Upper lobe of right lung (tissue), 1 donor: ENCODE measurements around the gene INSRR. TPM values are rescaled to one million over a fixed set of nuclear protein-coding genes. Genes with fewer than 3 reads are reported as not detected.

Source experiments
- ATAC-seq: fragments of 200-7000 bp; cut with Tn5 transposase; one replicate; pipeline ENCODE4 v1.9.1; 2020; ENCODE audit warnings: mild to moderate bottlenecking, moderate library complexity
- DNase-seq: peaks from one replicate; pipeline ENCODE4 v3.0.0-alpha.2; 2020
- H3K27ac ChIP-seq: fragments of 200-600 bp; one replicate; pipeline ENCODE4 v1.8.0; 2022
- H3K27me3 ChIP-seq: fragments of 200-600 bp; one replicate; pipeline ENCODE4 v1.8.0; 2022; ENCODE audit warnings: mild to moderate bottlenecking
- H3K36me3 ChIP-seq: fragments of 200-600 bp; one replicate; pipeline ENCODE4 v1.8.0; 2022
- H3K4me1 ChIP-seq: fragments of 200-600 bp; one replicate; pipeline ENCODE4 v1.8.0; 2022
- H3K4me3 ChIP-seq: fragments of 200-600 bp; one replicate; pipeline ENCODE4 v1.8.0; 2022; ENCODE audit warnings: mild to moderate bottlenecking
- H3K9me3 ChIP-seq: fragments of 200-600 bp; one replicate; pipeline ENCODE4 v1.8.0; 2022
- intact Hi-C: fragments of 100-400 bp; cut with DNase I; formaldehyde crosslinking; loops from one replicate; pipeline ENCODE4 v1.11.0; 2022
- total RNA-seq: library from RNA; stranded (reverse); fragmentation: NEBNext Ultra II Directional; extraction: Animal tissue kit (Norgen Biotek cat#: 25700); gene quantifications from one replicate; pipeline ENCODE4 v1.2.1, GENCODE V29; 2021
- TF ChIP-seq, protein P1 (sequence below): fragments of 200-600 bp; IDR thresholded peaks from one replicate; pipeline ENCODE4 v1.8.0; 2022; ENCODE audit warnings: antibody characterized with exemption
- donor health status: DM: no; HTN: yes; CAD: no; lungs with severe emphysema.

Gene INSRR
- total RNA-seq, 1 donor from 2014 or later = not detected

DNA sequence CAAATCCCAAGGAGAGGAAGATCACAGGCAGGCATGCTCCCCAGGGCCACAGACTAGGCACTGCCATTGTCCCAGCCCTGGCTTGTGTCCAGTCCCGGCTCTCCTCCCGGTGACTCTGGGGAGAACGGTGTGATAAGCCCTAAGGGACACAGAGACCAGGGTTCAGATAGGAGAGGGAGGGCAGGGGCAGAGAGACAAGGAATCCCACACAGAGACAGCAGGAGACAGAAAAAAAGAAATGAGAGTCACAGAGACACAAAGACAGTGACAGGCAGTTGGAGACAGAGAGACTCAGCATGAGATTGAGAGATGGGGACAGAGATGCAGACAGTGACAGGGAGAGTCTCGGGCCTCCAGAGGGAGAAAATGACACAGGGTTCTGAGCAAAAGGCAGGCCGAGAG lies 361 bp downstream of the INSRR start:
- intact Hi-C loops = no loop called here
- TF ChIP-seq, protein P1, sequence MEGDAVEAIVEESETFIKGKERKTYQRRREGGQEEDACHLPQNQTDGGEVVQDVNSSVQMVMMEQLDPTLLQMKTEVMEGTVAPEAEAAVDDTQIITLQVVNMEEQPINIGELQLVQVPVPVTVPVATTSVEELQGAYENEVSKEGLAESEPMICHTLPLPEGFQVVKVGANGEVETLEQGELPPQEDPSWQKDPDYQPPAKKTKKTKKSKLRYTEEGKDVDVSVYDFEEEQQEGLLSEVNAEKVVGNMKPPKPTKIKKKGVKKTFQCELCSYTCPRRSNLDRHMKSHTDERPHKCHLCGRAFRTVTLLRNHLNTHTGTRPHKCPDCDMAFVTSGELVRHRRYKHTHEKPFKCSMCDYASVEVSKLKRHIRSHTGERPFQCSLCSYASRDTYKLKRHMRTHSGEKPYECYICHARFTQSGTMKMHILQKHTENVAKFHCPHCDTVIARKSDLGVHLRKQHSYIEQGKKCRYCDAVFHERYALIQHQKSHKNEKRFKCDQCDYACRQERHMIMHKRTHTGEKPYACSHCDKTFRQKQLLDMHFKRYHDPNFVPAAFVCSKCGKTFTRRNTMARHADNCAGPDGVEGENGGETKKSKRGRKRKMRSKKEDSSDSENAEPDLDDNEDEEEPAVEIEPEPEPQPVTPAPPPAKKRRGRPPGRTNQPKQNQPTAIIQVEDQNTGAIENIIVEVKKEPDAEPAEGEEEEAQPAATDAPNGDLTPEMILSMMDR = no peak
- no peaks in the 10 kb centered on the region for H3K9me3 ChIP-seq
- H3K27me3 ChIP-seq = peaks cover 61% of the 10 kb centered on the region
- peak overlapping the region; percentile 10 for H3K4me3 ChIP-seq
- no peaks in the 10 kb centered on the region for H3K36me3 ChIP-seq
- ATAC-seq = no peak
- no peak for DNase-seq
- H3K4me1 ChIP-seq = peaks cover 26% of the 10 kb centered on the region
- no peak overlapping the region for H3K27ac ChIP-seq

DNA sequence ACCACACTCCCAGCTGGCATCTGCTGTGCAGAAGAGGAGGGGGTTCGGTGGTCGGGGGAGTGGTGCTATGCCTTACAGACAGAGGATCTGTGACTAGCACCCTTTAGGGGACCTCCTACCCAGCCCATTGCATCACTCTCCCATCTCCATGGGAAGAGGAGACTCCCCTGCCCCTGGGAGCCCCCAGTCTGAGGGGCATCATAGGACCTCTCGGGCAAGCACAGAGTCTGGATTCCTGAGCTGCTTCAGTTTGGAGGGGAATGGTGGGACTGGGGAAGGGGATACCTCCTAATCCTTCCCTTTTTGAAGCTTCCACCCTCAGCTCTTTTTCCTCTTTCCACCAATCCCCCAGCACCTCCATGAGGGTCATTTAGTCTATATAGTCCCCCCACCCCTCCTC lies 1.4 kb downstream of the INSRR start:
- intact Hi-C loops = no loop called here
- Histone ChIP-seq H3K36me3 (no peaks in the 10 kb centered on the region), H3K27me3 (peaks cover 55% of the 10 kb centered on the region), H3K9me3 (no peaks in the 10 kb centered on the region), H3K4me3 (no peak overlapping the region), H3K27ac (no peak overlapping the region), H3K4me1 (peaks cover 26% of the 10 kb centered on the region)
- TF ChIP-seq, protein P1 = no peak
- ATAC-seq (no peak), DNase-seq (no peak)

DNA sequence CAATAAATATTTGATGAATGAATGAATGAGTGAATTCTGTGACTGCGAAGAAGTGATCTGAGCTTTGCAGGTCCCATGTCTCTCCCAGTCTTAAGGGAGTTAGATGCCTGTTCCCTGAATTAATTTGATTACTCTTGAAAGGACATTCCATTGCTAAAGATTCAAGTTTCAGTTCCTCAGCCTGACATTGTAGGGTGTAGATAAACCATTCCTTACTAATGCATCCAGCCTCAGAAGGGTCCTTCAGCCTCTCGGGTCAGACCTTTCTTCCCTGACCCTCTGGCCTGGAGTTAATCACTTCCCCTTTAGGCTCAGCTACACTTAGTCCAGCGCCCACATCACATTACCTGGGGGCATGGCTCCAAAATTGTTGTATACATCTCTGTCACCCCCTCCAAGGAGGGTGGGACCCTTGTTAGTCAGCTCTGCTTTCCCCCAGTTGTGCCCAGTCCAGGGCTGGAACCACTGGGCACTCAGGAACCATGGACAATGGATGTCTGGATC lies 2.6 kb downstream of the INSRR start:
- intact Hi-C loops = no loop called here
- TF ChIP-seq, protein P1 = no peak
- ATAC-seq = no peak
- H3K36me3 ChIP-seq = no peaks in the 10 kb centered on the region
- no peak overlapping the region for H3K4me3 ChIP-seq
- H3K9me3 ChIP-seq = no peaks in the 10 kb centered on the region
- no peak for DNase-seq
- H3K27me3 ChIP-seq = peaks cover 45% of the 10 kb centered on the region
- peaks cover 30% of the 10 kb centered on the region for H3K4me1 ChIP-seq
- no peak overlapping the region for H3K27ac ChIP-seq

DNA sequence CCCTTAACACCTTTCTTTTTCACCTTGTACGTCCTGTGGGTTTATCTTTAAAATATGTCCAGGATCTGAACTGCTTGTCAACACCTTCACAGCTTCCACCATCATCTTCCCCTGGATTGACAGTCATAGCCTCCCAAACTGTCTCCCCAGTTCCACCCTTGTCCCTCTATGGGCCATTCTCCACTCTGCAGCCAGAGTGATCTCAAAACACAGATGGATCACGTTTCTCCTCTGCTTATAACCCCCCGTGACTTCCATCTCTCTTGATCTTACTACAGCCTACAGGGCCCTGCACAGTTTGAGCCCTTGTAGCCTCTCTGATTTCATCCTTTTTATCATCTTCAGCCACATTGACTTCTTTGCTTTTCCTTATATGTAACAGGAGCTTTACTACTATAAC lies 4.3 kb downstream of the INSRR start:
- Histone ChIP-seq H3K4me1 (peaks cover 13% of the 10 kb centered on the region), H3K9me3 (no peaks in the 10 kb centered on the region), H3K36me3 (no peaks in the 10 kb centered on the region), H3K27me3 (peaks cover 35% of the 10 kb centered on the region), H3K4me3 (no peak overlapping the region), H3K27ac (no peak overlapping the region)
- intact Hi-C loops = no loop called here
- ATAC-seq (no peak), DNase-seq (no peak)
- TF ChIP-seq, protein P1 = no peak

DNA sequence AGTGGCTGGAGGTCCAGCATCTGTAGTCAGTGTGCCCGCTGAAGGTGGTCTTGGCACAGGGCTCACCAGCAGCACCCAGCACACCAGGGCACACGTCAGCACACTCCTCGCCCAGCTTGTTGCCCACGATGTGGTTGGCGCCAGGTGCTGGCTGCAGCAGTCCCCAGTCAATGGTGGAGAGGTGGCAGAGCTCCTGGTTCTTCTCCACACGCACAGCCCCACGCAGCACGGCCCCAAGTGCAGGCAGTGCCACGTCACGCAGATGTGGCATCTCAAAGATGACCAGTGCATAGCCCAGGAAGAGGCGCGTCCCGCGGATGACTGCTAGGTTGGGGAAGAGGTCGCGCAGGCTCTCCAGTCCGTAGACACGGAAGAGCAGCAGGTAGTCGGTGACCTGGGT lies 5.2 kb downstream of the INSRR start:
- Histone ChIP-seq H3K9me3 (no peaks in the 10 kb centered on the region), H3K27me3 (peaks cover 35% of the 10 kb centered on the region), H3K27ac (no peak overlapping the region), H3K4me1 (peaks cover 6% of the 10 kb centered on the region), H3K36me3 (no peaks in the 10 kb centered on the region), H3K4me3 (no peak overlapping the region)
- TF ChIP-seq, protein P1 = no peak
- intact Hi-C loops = no loop called here
- ATAC-seq = no peak
- DNase-seq = no peak

DNA sequence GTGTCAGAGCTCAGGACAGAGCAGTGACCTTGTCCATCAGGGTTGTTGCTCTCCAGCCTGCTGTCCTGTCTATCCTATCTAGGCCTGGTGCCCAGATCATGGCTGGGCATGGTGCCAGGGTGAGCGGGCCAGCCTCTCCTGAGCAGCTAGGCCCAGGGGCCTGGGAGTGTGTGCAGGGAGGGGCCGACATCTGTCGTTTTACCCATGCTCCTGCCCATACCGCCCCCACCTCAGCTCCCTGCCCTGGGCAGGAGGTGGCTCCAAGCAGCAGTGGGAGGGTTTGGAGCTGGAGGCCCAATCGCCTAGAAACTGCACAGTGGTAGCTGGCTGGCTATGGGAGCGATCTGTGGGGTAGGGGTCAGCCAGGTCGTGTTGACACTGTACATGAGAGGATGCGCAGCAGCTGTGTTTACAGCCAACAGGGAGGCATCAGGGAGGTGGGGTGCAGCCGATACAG lies 6.5 kb downstream of the INSRR start:
- peaks cover 4% of the 10 kb centered on the region for H3K4me1 ChIP-seq
- H3K27me3 ChIP-seq = peaks cover 34% of the 10 kb centered on the region
- DNase-seq (no peak), ATAC-seq (no peak)
- intact Hi-C loops = no loop called here
- no peaks in the 10 kb centered on the region for H3K36me3 ChIP-seq
- no peaks in the 10 kb centered on the region for H3K9me3 ChIP-seq
- H3K4me3 ChIP-seq = no peak overlapping the region
- H3K27ac ChIP-seq = no peak overlapping the region
- TF ChIP-seq, protein P1 = no peak
